PC-3 (cell line): ENCODE data around the gene SPATC1L.

Experiments used
- CTCF ChIP-seq: fragments of 300-600 bp; sonication (generic); conservative IDR thresholded peaks from 2 replicates; pipeline ENCODE4 v1.5.1; 2017; ENCODE audit warnings: antibody characterized with exemption, low read depth, mild to moderate bottlenecking, low read length
- EZH2 ChIP-seq: fragments of 300-600 bp; sonication (generic); IDR thresholded peaks from one replicate; pipeline ENCODE4 v1.6.1; 2017; ENCODE audit warnings: antibody characterized with exemption, mild to moderate bottlenecking, low read length; ENCODE audit not compliant: unreplicated experiment

GRCh38 chr21:46193829-46194373 is 9.6 kb upstream of the SPATC1L start:
- TF ChIP-seq EZH2 (no peak), CTCF (no peak)
